Measurements from ENCODE around the gene PRICKLE1. TPM values are rescaled to one million over a fixed set of nuclear protein-coding genes. Genes with fewer than 3 reads are reported as not detected.

The PRICKLE1 gene
- total RNA-seq, 1 donor from 2014 or later = 100 TPM

DNA sequence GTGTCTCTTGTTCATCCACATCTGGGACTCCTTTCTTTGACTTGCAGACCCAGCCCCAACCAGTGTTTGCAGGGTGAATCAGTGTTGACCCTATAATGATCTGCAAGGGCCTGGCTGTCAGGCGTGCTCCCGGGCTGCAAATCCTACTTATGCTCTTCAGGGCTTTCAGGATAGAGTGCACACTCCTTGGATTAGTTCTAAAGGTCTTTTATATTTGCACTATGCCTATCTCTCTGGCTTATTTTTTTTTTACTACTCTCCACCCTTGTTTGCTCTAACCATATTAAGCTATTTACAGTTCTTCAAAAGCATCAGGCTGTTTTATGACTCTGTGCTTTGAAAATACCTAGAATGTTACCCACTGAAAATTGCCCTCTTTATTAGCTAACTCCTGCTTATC lies 4.3 kb upstream of the PRICKLE1 start:
- ATAC-seq = no peak
- DNase-seq (ENCODE audit: low spot score) = no peak
- intact Hi-C loops (cut with DNase I) = no loop called here

DNA sequence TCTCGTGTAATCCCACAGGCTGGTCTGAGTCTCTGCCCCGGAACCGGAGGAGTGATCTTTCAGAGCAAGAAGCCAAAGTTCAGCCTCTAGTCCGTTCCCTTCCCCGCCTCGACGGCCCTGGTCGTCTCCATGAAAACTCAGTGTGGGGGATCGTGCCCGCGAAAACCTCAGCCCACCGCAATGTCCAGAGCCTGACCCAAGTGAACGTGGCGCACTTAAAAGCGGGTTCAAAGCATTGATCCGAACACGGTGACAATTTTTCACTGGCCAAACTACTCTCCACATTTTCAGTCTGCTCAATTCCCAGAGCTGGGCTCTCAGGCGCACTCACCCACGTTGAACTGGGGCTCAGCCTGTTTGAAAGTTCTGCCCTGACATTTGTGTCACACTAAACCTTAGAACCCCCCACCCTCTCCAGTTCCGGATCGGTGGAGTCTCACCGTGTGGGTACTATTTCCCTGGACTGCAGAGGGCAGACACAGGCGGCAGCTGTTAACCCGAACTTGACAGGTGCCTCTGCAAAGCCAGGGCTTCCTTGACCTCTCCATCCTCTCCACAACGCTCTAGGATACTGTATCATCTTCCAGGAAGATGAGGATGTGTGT lies 886 bp upstream of the PRICKLE1 start:
- intact Hi-C loops (cut with DNase I) = no loop called here
- ATAC-seq (peak; percentile 42), DNase-seq (ENCODE audit: low spot score) (peak; percentile 66)

DNA sequence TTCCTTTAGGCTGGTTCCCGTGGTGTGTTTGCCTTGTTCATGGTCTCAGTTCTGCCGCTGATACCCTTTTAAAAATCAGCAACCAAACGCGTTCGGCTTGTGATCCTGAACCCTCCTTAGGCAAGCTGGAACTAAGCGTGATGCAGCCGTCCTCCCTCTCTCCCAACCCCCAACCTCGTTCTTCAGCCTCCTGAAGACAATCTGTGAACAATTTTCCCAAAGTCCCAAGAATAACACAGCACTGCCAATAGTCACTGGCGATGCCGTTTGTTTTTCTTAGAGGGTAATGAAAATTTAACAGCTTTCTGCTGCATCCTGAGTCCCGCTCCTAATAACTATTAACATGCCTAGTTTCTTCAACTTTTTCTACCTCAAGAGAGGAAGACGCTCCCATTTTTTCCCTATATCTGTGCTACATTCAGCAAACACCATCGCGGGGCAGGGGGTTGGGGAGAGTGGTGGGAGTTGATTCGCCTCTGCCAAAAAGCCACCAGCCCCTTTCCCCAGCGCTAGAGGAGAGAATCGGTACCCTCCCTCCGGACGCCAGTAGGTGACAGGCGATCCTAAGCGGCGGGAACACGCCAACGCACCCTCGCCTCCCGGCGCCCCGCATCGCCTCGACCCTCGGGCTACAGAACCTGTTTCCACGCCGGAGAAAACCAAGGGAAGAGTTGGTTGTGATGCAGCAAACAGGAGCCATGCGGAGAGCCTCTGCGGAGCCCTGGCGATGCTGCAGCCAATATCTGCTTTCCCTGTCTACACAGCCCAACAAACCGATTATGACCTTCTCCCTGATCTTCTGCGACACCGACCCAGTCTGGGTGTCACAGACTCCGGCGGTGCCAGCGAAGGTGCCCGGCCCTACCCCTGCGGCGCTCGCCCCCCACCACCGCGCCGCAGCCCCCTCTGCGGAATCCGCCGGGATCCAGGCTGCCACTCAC lies 752 bp downstream of the PRICKLE1 start:
- peak; percentile 57 for ATAC-seq
- peak; percentile 69 for DNase-seq (ENCODE audit: low spot score)
- intact Hi-C loops (cut with DNase I) = no loop called here

- no peak for DNase-seq (ENCODE audit: low spot score)
- intact Hi-C loops (cut with DNase I) = no loop called here
- no peak for ATAC-seq
Observed at GRCh38 chr12:42587601-42588523, 1.7 kb downstream of the PRICKLE1 start.

DNA sequence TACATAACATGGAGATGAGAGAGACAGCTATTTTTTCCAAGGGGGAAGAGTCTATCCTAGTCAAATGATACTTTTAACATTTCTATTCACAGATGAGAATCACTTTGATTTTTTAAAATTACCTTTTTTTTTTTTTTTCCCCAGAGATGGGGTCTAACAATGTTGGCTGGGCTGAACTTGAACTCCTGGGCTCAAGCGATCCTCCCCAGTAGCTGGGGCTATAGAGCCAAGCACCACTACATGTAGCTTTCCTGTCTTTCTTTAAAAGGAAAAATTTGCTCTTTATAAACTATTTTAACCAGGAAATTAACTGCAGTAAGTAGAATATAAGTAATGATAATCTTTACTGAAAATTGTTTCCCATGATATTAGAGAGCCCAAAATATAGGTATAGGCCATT lies 3.3 kb downstream of the PRICKLE1 start:
- intact Hi-C loops (cut with DNase I) = no loop called here
- DNase-seq (ENCODE audit: low spot score) = no peak

GRCh38 chr12:42585841-42586216 lies 3.7 kb downstream of the PRICKLE1 start:
- no peak for DNase-seq (ENCODE audit: low spot score)
- intact Hi-C loops (cut with DNase I) = no loop called here
- no peak for ATAC-seq

More for the DNA sequence above, 3.3 kb downstream of the PRICKLE1 start:
- no peak for ATAC-seq

DNA sequence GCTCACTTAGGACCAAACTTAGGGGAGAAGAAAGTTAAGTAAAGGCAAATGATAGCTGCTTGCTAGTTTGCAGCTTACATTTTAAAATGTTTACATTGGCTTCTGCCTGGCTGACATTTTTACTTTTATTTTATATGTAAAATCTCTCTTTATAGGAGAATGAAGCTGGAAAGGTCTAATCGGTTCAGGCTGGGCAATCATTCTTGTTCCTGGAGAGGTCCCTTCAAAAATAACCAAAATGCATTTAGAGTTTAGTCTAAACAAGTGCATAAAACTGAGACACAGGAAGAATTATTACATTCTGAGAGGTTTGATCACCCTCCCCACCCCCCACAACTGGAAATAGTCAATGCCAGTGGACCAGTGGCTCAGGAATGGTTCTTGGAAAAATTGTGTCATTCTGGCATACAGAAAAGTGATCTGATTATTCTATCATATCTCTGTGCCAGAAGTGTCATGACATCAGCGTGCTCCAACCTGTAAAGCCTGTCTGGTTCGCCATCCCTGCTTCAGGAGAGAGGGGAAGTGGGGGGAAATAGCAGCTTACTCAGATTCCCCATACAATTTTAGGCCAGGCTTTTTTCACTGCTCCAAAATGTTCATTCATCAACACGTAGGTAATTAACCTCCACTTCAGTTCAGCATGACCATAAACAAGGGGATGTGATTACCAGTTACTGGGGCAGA lies 4.2 kb downstream of the PRICKLE1 start:
- ATAC-seq (no peak), DNase-seq (ENCODE audit: low spot score) (no peak)
- intact Hi-C loops (cut with DNase I) = no loop called here

GRCh38 chr12:42584651-42585111 lies 4.9 kb downstream of the PRICKLE1 start:
- no peak for ATAC-seq
- intact Hi-C loops (cut with DNase I) = no loop called here
- no peak for DNase-seq (ENCODE audit: low spot score)

DNA sequence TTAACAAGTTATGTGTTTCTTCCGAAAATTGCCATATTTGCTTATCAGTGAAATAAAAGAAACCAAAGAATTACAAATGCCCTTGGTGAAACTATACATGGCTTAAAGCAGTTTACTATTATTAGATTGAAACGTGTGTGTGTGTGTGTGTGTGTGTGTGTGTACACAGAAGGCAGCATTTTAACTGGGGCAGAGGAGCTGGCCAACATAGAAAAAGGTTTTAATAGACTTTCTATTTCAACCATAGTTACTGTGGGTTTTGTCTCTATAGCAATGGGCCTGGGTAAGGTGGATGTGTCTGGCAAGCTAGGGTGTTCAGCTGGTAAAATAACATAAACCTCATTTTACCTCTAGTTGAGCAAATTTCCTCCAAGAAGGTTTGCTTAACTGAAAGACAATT lies 6.5 kb downstream of the PRICKLE1 start:
- intact Hi-C loops (cut with DNase I) = no loop called here
- ATAC-seq (no peak), DNase-seq (ENCODE audit: low spot score) (no peak)

DNA sequence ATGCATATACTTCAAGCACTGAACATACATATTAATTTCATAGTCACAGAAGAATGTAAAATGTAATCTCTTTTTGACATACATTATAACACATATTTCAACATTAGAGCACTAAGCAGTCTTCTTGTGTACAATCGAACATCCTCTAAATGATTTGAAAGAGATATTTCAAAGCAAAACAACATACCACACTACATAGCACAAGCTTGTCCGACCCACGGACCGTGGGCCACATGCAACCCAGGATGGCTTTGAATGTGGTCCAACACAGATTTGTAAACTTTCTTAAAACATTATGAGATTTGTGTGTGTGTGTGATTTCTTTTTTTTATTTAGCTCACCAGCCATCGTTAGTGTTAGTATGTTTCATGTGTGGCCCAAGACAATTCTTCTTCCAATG lies 7.0 kb downstream of the PRICKLE1 start:
- intact Hi-C loops (cut with DNase I) = no loop called here

DNA sequence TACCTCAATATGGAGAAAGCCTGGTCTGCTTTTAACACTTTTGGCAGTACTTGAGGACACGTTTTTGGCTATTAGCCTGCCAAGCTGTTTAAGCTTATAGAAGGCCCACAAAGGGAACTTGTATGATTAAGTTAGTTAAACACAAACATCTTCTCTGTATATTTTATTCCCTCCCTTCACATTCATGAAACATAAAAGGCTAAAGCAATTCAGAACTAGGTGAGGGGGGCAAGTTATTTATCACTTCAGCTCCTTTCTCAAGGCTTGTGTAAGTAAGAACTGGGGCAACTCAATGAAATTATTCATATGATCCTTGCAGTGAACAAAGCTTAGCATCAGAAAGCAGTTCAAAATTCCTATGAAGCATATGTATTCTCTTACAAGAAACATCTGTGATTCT lies 7.5 kb downstream of the PRICKLE1 start:
- DNase-seq (ENCODE audit: low spot score) (no peak), ATAC-seq (no peak)
- intact Hi-C loops (cut with DNase I) = no loop called here

More for the DNA sequence above, 7.0 kb downstream of the PRICKLE1 start:
- no peak for DNase-seq (ENCODE audit: low spot score)
- no peak for ATAC-seq

DNA sequence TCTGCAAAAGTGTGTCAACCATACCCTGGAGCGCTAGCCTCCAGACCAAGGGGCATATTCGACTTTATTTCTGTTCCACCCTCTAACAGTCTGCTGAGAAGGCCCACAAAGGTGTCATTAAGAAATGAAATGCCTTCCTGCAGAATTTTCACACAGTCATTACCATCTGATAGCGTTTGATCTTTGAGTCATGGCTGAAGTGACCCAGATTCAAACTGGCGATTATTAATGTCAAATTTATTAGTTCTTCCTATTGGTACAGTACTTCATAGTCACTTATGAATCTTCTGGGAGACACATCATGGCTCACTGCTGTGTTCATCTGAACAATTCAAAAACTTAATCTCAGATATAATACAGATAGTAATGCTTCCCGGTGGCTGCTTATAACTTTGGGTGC lies 13.2 kb downstream of the PRICKLE1 start:
- no peak for ATAC-seq
- intact Hi-C loops (cut with DNase I) = no loop called here
- DNase-seq (ENCODE audit: low spot score) = no peak

- ATAC-seq (no peak), DNase-seq (ENCODE audit: low spot score) (no peak)
- intact Hi-C loops (cut with DNase I) = no loop called here
Observed at GRCh38 chr12:42575717-42576116, 13.8 kb downstream of the PRICKLE1 start.

DNA sequence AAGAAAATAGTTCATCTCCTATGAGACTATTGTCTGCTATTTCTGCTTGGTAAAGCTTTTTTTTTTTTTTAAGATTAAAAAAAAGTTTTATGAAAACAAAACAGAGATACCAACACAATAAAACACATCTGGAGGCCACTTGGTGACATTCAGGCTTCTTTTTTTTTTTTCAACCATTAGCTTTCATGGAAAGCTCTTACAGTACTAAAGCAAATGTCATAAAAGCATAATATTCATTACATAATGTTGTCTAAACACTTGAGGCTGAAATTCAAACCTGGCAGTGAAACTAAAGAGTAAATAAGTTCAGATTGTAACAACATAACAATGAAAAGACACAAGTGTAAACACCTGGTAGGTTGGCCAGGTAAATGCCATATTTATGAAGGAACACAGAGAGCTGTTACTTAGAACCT lies 14.7 kb downstream of the PRICKLE1 start:
- intact Hi-C loops (cut with DNase I) = no loop called here
- DNase-seq (ENCODE audit: low spot score) (no peak), ATAC-seq (no peak)

DNA sequence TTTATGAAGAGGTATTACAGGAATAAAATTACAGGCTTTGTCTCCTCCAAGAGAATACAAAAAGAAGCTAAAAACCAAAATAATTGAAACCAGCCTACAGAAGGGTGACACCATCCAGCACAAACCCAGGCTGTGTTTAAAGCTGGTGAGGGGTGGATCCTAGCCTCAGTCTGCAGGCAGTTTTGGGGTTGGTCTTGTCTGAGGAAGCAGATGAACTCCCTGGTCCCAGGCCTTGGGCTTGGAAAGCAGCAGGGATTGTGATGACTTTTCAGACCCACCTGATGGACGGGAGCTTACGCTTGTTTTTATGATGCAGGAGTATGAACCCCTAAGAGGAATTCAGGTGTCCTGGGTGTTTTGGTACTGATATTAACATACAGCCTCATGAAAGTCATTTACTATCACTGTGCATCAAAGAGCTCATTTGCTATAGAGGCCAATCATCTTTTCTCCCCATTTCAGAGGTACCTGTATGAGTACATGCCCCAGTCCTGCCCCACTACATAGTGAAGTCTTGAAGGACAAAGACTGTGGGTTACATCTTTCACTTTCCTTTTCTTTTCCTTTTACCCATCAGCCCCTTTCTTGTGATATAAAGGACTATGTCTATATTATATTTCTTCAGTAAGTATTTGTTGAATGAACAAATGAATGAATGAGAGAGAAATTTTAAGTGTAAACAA lies 18.1 kb downstream of the PRICKLE1 start:
- intact Hi-C loops (cut with DNase I) = no loop called here
- ATAC-seq = no peak
- no peak for DNase-seq (ENCODE audit: low spot score)

DNA sequence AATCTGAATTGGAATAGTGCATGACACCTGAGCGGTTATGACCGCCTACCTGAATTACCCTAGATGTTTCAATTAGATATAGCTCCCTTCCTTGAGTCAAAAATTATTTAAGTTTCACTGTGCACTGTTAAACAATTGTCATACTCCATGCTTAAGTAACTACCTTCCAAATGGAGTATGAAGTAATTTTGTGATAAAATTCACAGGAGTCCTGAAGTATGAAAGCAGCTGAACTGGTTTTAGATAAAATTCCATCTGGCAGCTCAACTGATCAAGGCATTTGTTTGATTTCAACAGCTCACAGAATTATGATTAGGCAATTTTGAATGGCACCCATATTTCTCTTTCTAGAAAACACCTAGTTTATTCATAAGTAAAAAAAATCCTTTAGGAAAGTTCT lies 19.5 kb downstream of the PRICKLE1 start:
- no peak for ATAC-seq
- intact Hi-C loops (cut with DNase I) = no loop called here

DNA sequence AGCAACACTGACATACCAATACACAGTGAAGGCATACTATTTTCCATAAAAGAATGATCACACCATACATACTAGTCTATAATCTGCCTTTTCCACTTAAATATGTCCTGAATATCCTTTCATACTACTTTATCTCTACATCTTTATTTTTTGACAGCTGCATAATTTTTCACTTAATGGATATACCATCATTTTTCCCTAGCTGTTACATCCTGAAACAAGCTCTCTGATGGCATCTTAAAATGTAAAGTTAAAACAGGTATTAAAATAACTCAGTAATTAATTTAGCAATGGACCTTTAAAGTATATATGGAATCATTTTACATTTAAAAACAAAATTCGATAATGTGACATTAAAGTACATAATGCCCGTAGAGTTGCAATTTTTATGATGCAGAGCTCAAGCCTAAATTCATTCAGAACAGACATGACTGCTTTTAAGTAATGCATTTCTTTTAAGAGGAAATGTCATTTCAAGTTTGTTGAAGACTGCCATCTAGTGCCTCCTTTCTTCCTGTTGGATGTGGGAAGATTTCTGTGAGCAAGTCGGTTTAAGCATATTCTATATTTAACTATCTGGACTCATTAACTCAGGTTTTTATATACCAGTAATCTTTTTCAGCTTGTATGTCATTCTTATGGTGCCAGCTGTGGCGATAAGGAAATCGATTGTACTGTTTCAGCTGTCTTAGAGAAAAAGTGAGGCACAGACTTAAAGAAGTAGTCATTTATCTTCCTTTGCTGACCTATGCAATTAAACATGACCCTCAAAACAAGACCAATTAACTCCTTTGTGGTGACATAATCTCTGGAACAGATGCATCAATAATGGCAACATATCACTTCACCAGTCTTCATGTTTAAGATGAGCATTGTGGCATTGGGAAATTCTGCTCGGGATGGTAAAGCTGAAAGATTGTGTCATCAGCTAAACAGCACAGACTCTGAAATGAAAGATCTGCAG lies 20.3 kb downstream of the PRICKLE1 start:
- intact Hi-C loops (cut with DNase I) = loop anchor here (10.0 kb wide), 1 partner anchor 84 kb away; no protein-coding TSS in a partner anchor
- no peak for DNase-seq (ENCODE audit: low spot score)
- ATAC-seq = peak; percentile 56

More for the DNA sequence above, 19.5 kb downstream of the PRICKLE1 start:
- DNase-seq (ENCODE audit: low spot score) = no peak
